Heart right ventricle (tissue), 16 donors: ENCODE data around the gene ASB18. TPM values are rescaled to one million over a fixed set of nuclear protein-coding genes. Genes with fewer than 3 reads are reported as not detected.

Experiments used
- ATAC-seq, 8 donors: fragments of 200-7000 bp; cut with Tn5 transposase; one replicate each; pipeline ENCODE4 v1.9.1; 2020; ENCODE audit warnings: mild to moderate bottlenecking in 8 of 8, moderate library complexity in 8 of 8, moderate number of reproducible peaks in 1 of 8
- DNase-seq, 2 donors: peaks; one replicate each; pipeline ENCODE4 v3.0.0-alpha.2; 2020
- H3K27ac ChIP-seq, 10 donors: fragments of 200-600 bp; sonication (generic) in 2 of 10; one replicate each; pipeline versions ENCODE4 v1.5.0 to v1.8.0; 2020 to 2022; ENCODE audit warnings: mild to moderate bottlenecking in 3 of 10
- H3K27me3 ChIP-seq, 7 donors: fragments of 200-600 bp; one replicate each; pipeline ENCODE4 v1.8.0; 2021 to 2022; ENCODE audit warnings: mild to moderate bottlenecking in 2 of 7
- H3K36me3 ChIP-seq, 9 donors: fragments of 200-600 bp; sonication (generic) in 1 of 9; one replicate each; pipeline versions ENCODE4 v1.5.0 to v1.8.0; 2020 to 2022; ENCODE audit warnings: mild to moderate bottlenecking in 2 of 9
- H3K4me1 ChIP-seq, 9 donors: fragments of 200-600 bp; sonication (generic) in 1 of 9; one replicate each; pipeline versions ENCODE4 v1.5.0 to v1.8.0; 2020 to 2022; ENCODE audit warnings: mild to moderate bottlenecking in 4 of 9
- H3K4me3 ChIP-seq, 10 donors: fragments of 200-600 bp; sonication (generic) in 2 of 10; one replicate each; pipeline versions ENCODE4 v1.5.0 to v1.8.0; 2020 to 2022; ENCODE audit warnings: mild to moderate bottlenecking in 7 of 10, moderate library complexity in 2 of 10
- H3K9me3 ChIP-seq, 11 donors: fragments of 200-600 bp in 10 of 11; sonication (generic) in 2 of 11; one replicate each; pipeline versions ENCODE4 v1.5.0 to v1.8.0; 2013 to 2022; ENCODE audit warnings: mild to moderate bottlenecking in 2 of 11, control low read depth in 1 of 11, moderate library complexity in 1 of 11
- CTCF ChIP-seq, 9 donors: fragments of 200-600 bp; sonication (generic) in 2 of 9; IDR thresholded peaks; one replicate each; pipeline versions ENCODE4 v1.5.0 to v1.8.0; 2021 to 2022; ENCODE audit warnings: antibody characterized with exemption in 9 of 9, mild to moderate bottlenecking in 5 of 9, moderate library complexity in 1 of 9
- WGBS, 2 donors: extraction: QIAGEN DNeasy Blood & Tissue Kit; methylation state at CpG; one replicate each; pipeline ENCODE4 v1.1.7; 2013; ENCODE audit warnings: inconsistent platforms in 1 of 2; 5-methylcytosine and 5-hydroxymethylcytosine counted together
- intact Hi-C, 10 donors: fragments of 100-400 bp; cut with DNase I; formaldehyde crosslinking; loops; one replicate each; pipeline versions ENCODE4 v1.11.1 to v1.14.2; 2022
- polyA plus RNA-seq, 2 donors: library from polyadenylated mRNA; stranded (reverse); fragments of 200-250 nt; gene quantifications; one replicate each; pipeline ENCODE4 v1.2.3, GENCODE V29; 2013
- total RNA-seq, 10 donors: library from RNA; stranded (reverse); fragmentation: NEBNext Ultra II Directional in 3 of 10; extraction: Animal tissue kit (Norgen Biotek cat#: 25700) in 3 of 10; gene quantifications; one replicate each; pipeline versions ENCODE4 v1.2.1 to v1.2.4, GENCODE V29; 2021 to 2023
- donor health status: Arrhythmogenic right ventricular cardiomyopathy.
- donor health status: ischemic (EF 13 %, LVEDD 7.1; RV severe dilation, severe dysfunction).
- donor health status: healthy with polysubstance abuse.
- donor health status: DM: no; HTN: yes; CAD: no.
- donor health status: DM: no; HTN: no; CAD: no.
- donor health status: ischemic (EF 25% LVEDD 6.9; RV normal size, moderate dysfunction).
- donor health status: ischemic (EF 25% LVEDD 5.7; RV mildly dilated, moderate dysfunction).
- donor health status: healthy.
- donor health status: DM: yes; HTN: yes; CAD: no.
- donor health status: Ischemic cardiomyopathy.
- donor health status: ischemic (EF 35%, LVEDD 5.7; RV mildly dilated, moderate dysfunction).
- donor health status: nonischemic (EF 11% LVEDD 7.7; RV severe dilation, severe dysfunction).
- donor health status: DM: yes; HTN: yes; CAD: no.
- donor health status: PGD.
- donor health status: ischemic (EF 29% LVEDD 5.4; RV normal size, mild dysfunction).
- donor health status: nonischemic (EF 23%, LVEDD 6.1; RV moderate dilation, normal function).

ASB18 gene
- total and polyA plus RNA-seq, 12 donors: 3.5 to 47.1 (median 20.2) TPM

- Histone ChIP-seq H3K9me3 (no peaks in the 10 kb centered on the region), H3K27me3 (peaks cover 0 to 5% (median 0%) of the 10 kb centered on the region in 7 donors), H3K4me3 (no peak overlapping the region), H3K27ac (peak overlapping the region; percentile 18 to 84 (median 65)), H3K4me1 (peaks cover 0 to 69% (median 22%) of the 10 kb centered on the region in 9 donors), H3K36me3 (no peaks in the 10 kb centered on the region)
- intact Hi-C loops: no loop called here
- TF ChIP-seq CTCF (IDR thresholded peaks at IDR 0.05): no peak
- 13 to 15% methylated on average over 13 of the region's 13 CpGs for WGBS, 2 donors
- ATAC-seq (peak; percentile 40 to 92 (median 81)), DNase-seq (peak; percentile 25 to 26)
Measured at GRCh38 chr2:236250909-236251579, 13.2 kb downstream of the ASB18 start.

GRCh38 chr2:236250286-236250685 lies 13.9 kb downstream of the ASB18 start:
- DNase-seq (no peak), ATAC-seq (no peak)
- Histone ChIP-seq H3K27me3 (peaks cover 0 to 5% (median 0%) of the 10 kb centered on the region in 7 donors), H3K36me3 (no peaks in the 10 kb centered on the region), H3K4me3 (no peak overlapping the region), H3K4me1 (peaks cover 0 to 77% (median 22%) of the 10 kb centered on the region in 9 donors), H3K9me3 (no peaks in the 10 kb centered on the region), H3K27ac (peak overlapping the region; percentile 18 to 84 (median 65))
- intact Hi-C loops: no loop called here
- TF ChIP-seq CTCF (IDR thresholded peaks at IDR 0.05): no peak
- 52 to 58% methylated on average over 3 of the region's 3 CpGs for WGBS, 2 donors

GRCh38 chr2:236249066-236249465 lies 15.1 kb downstream of the ASB18 start:
- WGBS, 2 donors: 89 to 93% methylated on average over 2 of the region's 2 CpGs
- intact Hi-C loops: no loop called here
- Histone ChIP-seq H3K4me3 (no peak overlapping the region), H3K27ac (peak overlapping the region in 4 of 10 donors; percentile 16 to 84 (median 82)), H3K27me3 (peaks cover 0 to 5% (median 0%) of the 10 kb centered on the region in 7 donors), H3K4me1 (peaks cover 0 to 83% (median 22%) of the 10 kb centered on the region in 9 donors), H3K36me3 (no peaks in the 10 kb centered on the region), H3K9me3 (no peaks in the 10 kb centered on the region)
- no peak for TF ChIP-seq CTCF (IDR thresholded peaks at IDR 0.05)
- no peak for DNase-seq
- no peak for ATAC-seq

GRCh38 chr2:236246711-236247246 lies 17.4 kb downstream of the ASB18 start:
- Histone ChIP-seq H3K4me1 (peaks cover 0 to 80% (median 20%) of the 10 kb centered on the region in 9 donors), H3K4me3 (no peak overlapping the region), H3K27ac (peak overlapping the region in 8 of 10 donors; percentile 25 to 84 (median 77)), H3K27me3 (peaks cover 0 to 5% (median 0%) of the 10 kb centered on the region in 7 donors), H3K36me3 (no peaks in the 10 kb centered on the region), H3K9me3 (no peaks in the 10 kb centered on the region)
- WGBS, 2 donors: 12 to 43% methylated on average over 3 of the region's 3 CpGs
- TF ChIP-seq CTCF (IDR thresholded peaks at IDR 0.05): no peak
- peak; percentile 53 to 91 (median 82) for ATAC-seq
- intact Hi-C loops: no loop called here
- no peak for DNase-seq
